Measurements from ENCODE around the gene SLC7A14.
"Not testable (repeated sequence)": the region's sequence is repeated elsewhere in the genome, so short reads cannot be mapped to it uniquely, and the experiment has no call there.

SLC7A14 gene

GRCh38 chr3:170579646-170580045 lies 6.2 kb downstream of the SLC7A14 start:
- Histone ChIP-seq H3K4me1 (ENCODE audit: low read length) (no peaks in the 10 kb centered on the region), H3F3A (ENCODE audit: insufficient read depth, low read length) (no peaks in the 10 kb centered on the region), H3K4me2 (ENCODE audit: low read depth, low read length) (no peak overlapping the region), H3K9me2 (replicated peaks; ENCODE audit: insufficient read depth, low read length) (no peaks in the 10 kb centered on the region), H3K79me2 (ENCODE audit: low read length) (no peaks in the 10 kb centered on the region), H3K27me3 (replicated peaks; ENCODE audit: insufficient read depth, low read length) (no peaks in the 10 kb centered on the region; the same call in 1 of the 2 replicates), H3K9me3 (replicated peaks; ENCODE audit: insufficient read depth, low read length) (no peaks in the 10 kb centered on the region), H3K9ac (ENCODE audit: low read length) (no peak overlapping the region), H3K27ac (ENCODE audit: low read length) (no peak overlapping the region), H3K4me3 (ENCODE audit: low read length) (no peak overlapping the region), H2AFZ (ENCODE audit: low read length) (no peak overlapping the region), H4K20me1 (ENCODE audit: insufficient read depth, low read length) (no peaks in the 10 kb centered on the region), H3K36me3 (replicated peaks; ENCODE audit: insufficient read depth, low read length) (no peaks in the 10 kb centered on the region)
- DNase-seq: no peak
- TF ChIP-seq EZH2phosphoT487 (IDR thresholded peaks at IDR 0.05; ENCODE audit: low read length) (no peak), CTCF (IDR thresholded peaks at IDR 0.05; ENCODE audit: low read length) (no peak), EZH2 (optimal IDR thresholded peaks at IDR 0.05; ENCODE audit: low read depth, low read length) (no peak)

- peaks cover 14% of the 10 kb centered on the region for H3F3A ChIP-seq (ENCODE audit: insufficient read depth, low read length)
- no peaks in the 10 kb centered on the region for H3K79me2 ChIP-seq (ENCODE audit: low read length)
- H2AFZ ChIP-seq (ENCODE audit: low read length): no peak overlapping the region
- no peaks in the 10 kb centered on the region for H4K20me1 ChIP-seq (ENCODE audit: insufficient read depth, low read length)
- no peak overlapping the region for H3K27ac ChIP-seq (ENCODE audit: low read length)
- H3K27me3 ChIP-seq (replicated peaks; ENCODE audit: insufficient read depth, low read length): no peaks in the 10 kb centered on the region; the same call in 1 of the 2 replicates
- H3K9ac ChIP-seq (ENCODE audit: low read length): no peak overlapping the region
- TF ChIP-seq EZH2 (optimal IDR thresholded peaks at IDR 0.05; ENCODE audit: low read depth, low read length): no peak
- no peak for TF ChIP-seq CTCF (IDR thresholded peaks at IDR 0.05; ENCODE audit: low read length)
- TF ChIP-seq EZH2phosphoT487 (IDR thresholded peaks at IDR 0.05; ENCODE audit: low read length): no peak
- no peaks in the 10 kb centered on the region for H3K36me3 ChIP-seq (replicated peaks; ENCODE audit: insufficient read depth, low read length)
- H3K9me3 ChIP-seq (replicated peaks; ENCODE audit: insufficient read depth, low read length): no peaks in the 10 kb centered on the region
- peaks cover 15% of the 10 kb centered on the region for H3K4me1 ChIP-seq (ENCODE audit: low read length)
- H3K4me3 ChIP-seq (ENCODE audit: low read length): no peak overlapping the region
- H3K9me2 ChIP-seq (replicated peaks; ENCODE audit: insufficient read depth, low read length): no peaks in the 10 kb centered on the region
- H3K4me2 ChIP-seq (ENCODE audit: low read depth, low read length): peak overlapping the region; percentile 34
- DNase-seq: peak; percentile 80
Measured at GRCh38 chr3:170572665-170573253, 13.1 kb downstream of the SLC7A14 start.

- not testable (repeated sequence) for H4K20me1 ChIP-seq (ENCODE audit: insufficient read depth, low read length); H3K4me3 ChIP-seq (ENCODE audit: low read length); DNase-seq; H3K9me3 ChIP-seq (replicated peaks; ENCODE audit: insufficient read depth, low read length); H3K36me3 ChIP-seq (replicated peaks; ENCODE audit: insufficient read depth, low read length); H2AFZ ChIP-seq (ENCODE audit: low read length); H3F3A ChIP-seq (ENCODE audit: insufficient read depth, low read length); H3K4me2 ChIP-seq (ENCODE audit: low read depth, low read length); H3K9ac ChIP-seq (ENCODE audit: low read length); H3K27ac ChIP-seq (ENCODE audit: low read length); H3K27me3 ChIP-seq (replicated peaks; ENCODE audit: insufficient read depth, low read length); H3K79me2 ChIP-seq (ENCODE audit: low read length); H3K9me2 ChIP-seq (replicated peaks; ENCODE audit: insufficient read depth, low read length)
- H3K4me1 ChIP-seq (ENCODE audit: low read length): peaks cover 19% of the 10 kb centered on the region
Measured at GRCh38 chr3:170567598-170567997, 18.3 kb downstream of the SLC7A14 start.

GRCh38 chr3:170566413-170566812 lies 19.5 kb downstream of the SLC7A14 start:
- no peaks in the 10 kb centered on the region for H3K9me2 ChIP-seq (replicated peaks; ENCODE audit: insufficient read depth, low read length)
- H3K9ac ChIP-seq (ENCODE audit: low read length): no peak overlapping the region
- no peaks in the 10 kb centered on the region for H3K36me3 ChIP-seq (replicated peaks; ENCODE audit: insufficient read depth, low read length)
- H3K9me3 ChIP-seq (replicated peaks; ENCODE audit: insufficient read depth, low read length): no peaks in the 10 kb centered on the region
- H3K27ac ChIP-seq (ENCODE audit: low read length): no peak overlapping the region
- H3F3A ChIP-seq (ENCODE audit: insufficient read depth, low read length): no peaks in the 10 kb centered on the region
- no peak overlapping the region for H3K4me2 ChIP-seq (ENCODE audit: low read depth, low read length)
- TF ChIP-seq EZH2 (optimal IDR thresholded peaks at IDR 0.05; ENCODE audit: low read depth, low read length): no peak
- no peak for TF ChIP-seq EZH2phosphoT487 (IDR thresholded peaks at IDR 0.05; ENCODE audit: low read length)
- TF ChIP-seq CTCF (IDR thresholded peaks at IDR 0.05; ENCODE audit: low read length): no peak
- no peaks in the 10 kb centered on the region for H3K27me3 ChIP-seq (replicated peaks; ENCODE audit: insufficient read depth, low read length)
- H4K20me1 ChIP-seq (ENCODE audit: insufficient read depth, low read length): no peaks in the 10 kb centered on the region
- H2AFZ ChIP-seq (ENCODE audit: low read length): no peak overlapping the region
- no peak overlapping the region for H3K4me3 ChIP-seq (ENCODE audit: low read length)
- H3K79me2 ChIP-seq (ENCODE audit: low read length): no peaks in the 10 kb centered on the region
- H3K4me1 ChIP-seq (ENCODE audit: low read length): peaks cover 15% of the 10 kb centered on the region
- no peak for DNase-seq
